Bronchial epithelial cell (primary cell): Measurements from ENCODE around the gene HAND2. TPM values are rescaled to one million over a fixed set of nuclear protein-coding genes. Genes with fewer than 3 reads are reported as not detected.
A peak's percentile ranks its signal among the peaks of the same experiment; 100 is the strongest.

Source experiments
- DNase-seq: peaks from one replicate; pipeline ENCODE4 v3.0.0-alpha.2; 2010; ENCODE audit warnings: low read depth
- FAIRE-seq: peaks from 2 replicates; lab custom pipeline; 2011; peaks lifted over from hg19 to GRCh38; lab: Jason Lieb, UNC
- H3K27me3 ChIP-seq: 2 replicates; pipeline ENCODE4 v1.5.1; 2011; ENCODE audit warnings: low read length; ENCODE audit not compliant: control insufficient read depth, insufficient read depth
- H3K36me3 ChIP-seq: 2 replicates; pipeline ENCODE4 v1.5.1; 2011; ENCODE audit warnings: low read length; ENCODE audit not compliant: control insufficient read depth, insufficient read depth
- H3K4me3 ChIP-seq: 2 replicates; pipeline ENCODE4 v1.5.1; 2011; ENCODE audit warnings: mild to moderate bottlenecking, low read depth, low read length, control low read depth
- CTCF ChIP-seq: IDR thresholded peaks from 2 replicates; pipeline ENCODE4 v1.5.1; 2011; ENCODE audit warnings: mild to moderate bottlenecking, moderate library complexity, low read length, control low read depth, inconsistent platforms; ENCODE audit not compliant: insufficient read depth, severe bottlenecking
- total RNA-seq: library from RNA; depleted of rRNA; stranded (reverse); fragments of >200 nt; gene quantifications from 2 replicates; pipeline ENCODE4 v1.2.1, GENCODE V29; 2014

HAND2 gene
- total RNA-seq, 1 donor from 2014 or later, result 1.1 TPM

GRCh38 chr4:173503330-173504180 lies 26.5 kb downstream of the HAND2 start:
- Histone ChIP-seq H3K36me3 (no peaks in the 10 kb centered on the region), H3K27me3 (peaks cover 17% of the 10 kb centered on the region), H3K4me3 (no peak overlapping the region)
- no peak for TF ChIP-seq CTCF
- FAIRE-seq (peak; percentile 28), DNase-seq (no peak)

GRCh38 chr4:173502282-173502681 lies 27.7 kb downstream of the HAND2 start:
- Histone ChIP-seq H3K27me3 (peaks cover 13% of the 10 kb centered on the region), H3K36me3 (no peaks in the 10 kb centered on the region), H3K4me3 (no peak overlapping the region)
- FAIRE-seq (no peak), DNase-seq (no peak)
- no peak for TF ChIP-seq CTCF

- FAIRE-seq, result no peak
- Histone ChIP-seq H3K27me3 (peaks cover 10% of the 10 kb centered on the region), H3K4me3 (no peak overlapping the region), H3K36me3 (no peaks in the 10 kb centered on the region)
- no peak for TF ChIP-seq CTCF
- DNase-seq, result no peak
Observed at GRCh38 chr4:173501592-173502150, 28.4 kb downstream of the HAND2 start.

- Histone ChIP-seq H3K27me3 (peaks cover 7% of the 10 kb centered on the region), H3K36me3 (no peaks in the 10 kb centered on the region), H3K4me3 (peak overlapping the region; percentile 10)
- TF ChIP-seq CTCF, result no peak
- FAIRE-seq, result no peak
- DNase-seq, result no peak
Observed at GRCh38 chr4:173500841-173501591, 29.0 kb downstream of the HAND2 start.

GRCh38 chr4:173499658-173500535 lies 30.1 kb downstream of the HAND2 start:
- peaks cover 5% of the 10 kb centered on the region for H3K27me3 ChIP-seq
- no peak for TF ChIP-seq CTCF

More at GRCh38 chr4:173499658-173500535, 30.1 kb downstream of the HAND2 start:
- Histone ChIP-seq H3K36me3 (no peaks in the 10 kb centered on the region), H3K4me3 (no peak overlapping the region)
- DNase-seq, result no peak
- FAIRE-seq, result no peak
